ENCODE results near the gene TMED7. TPM values are rescaled to one million over a fixed set of nuclear protein-coding genes. Genes with fewer than 3 reads are reported as not detected.

Gene TMED7
- total RNA-seq, 4 donors from 2014 or later, result 33.0 to 155 (median 80.2) TPM

DNA sequence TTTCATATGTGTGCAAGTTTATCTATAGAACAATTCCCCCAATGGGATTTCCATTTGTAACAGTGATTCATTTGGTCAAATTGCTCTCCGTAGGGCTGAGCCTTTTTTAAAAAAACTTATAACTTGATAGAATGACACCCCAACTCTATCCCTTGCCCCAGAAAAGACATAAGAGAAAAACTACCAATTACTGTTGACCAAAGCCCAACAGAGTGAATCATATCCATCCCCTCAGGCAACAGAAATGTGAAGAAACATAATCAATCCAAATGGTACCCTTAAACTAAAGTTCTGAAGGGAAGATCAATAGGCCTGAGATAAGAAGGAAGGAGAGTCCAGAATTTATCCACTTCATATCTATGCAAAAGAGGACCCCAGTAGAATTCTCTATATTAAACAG, 41.3 kb downstream of the TMED7 start:
- H3K9me3 ChIP-seq, result no peaks in the 10 kb centered on the region
- no peak overlapping the region for H3K27ac ChIP-seq
- no peaks in the 10 kb centered on the region for H3K36me3 ChIP-seq
- no peaks in the 10 kb centered on the region for H3K27me3 ChIP-seq
- no peak overlapping the region for H3K4me3 ChIP-seq
- intact Hi-C loops (cut with DNase I; ENCODE audit: low total_unique reads), result no loop called here
- no peaks in the 10 kb centered on the region for H3K4me1 ChIP-seq
- TF ChIP-seq, protein P1, sequence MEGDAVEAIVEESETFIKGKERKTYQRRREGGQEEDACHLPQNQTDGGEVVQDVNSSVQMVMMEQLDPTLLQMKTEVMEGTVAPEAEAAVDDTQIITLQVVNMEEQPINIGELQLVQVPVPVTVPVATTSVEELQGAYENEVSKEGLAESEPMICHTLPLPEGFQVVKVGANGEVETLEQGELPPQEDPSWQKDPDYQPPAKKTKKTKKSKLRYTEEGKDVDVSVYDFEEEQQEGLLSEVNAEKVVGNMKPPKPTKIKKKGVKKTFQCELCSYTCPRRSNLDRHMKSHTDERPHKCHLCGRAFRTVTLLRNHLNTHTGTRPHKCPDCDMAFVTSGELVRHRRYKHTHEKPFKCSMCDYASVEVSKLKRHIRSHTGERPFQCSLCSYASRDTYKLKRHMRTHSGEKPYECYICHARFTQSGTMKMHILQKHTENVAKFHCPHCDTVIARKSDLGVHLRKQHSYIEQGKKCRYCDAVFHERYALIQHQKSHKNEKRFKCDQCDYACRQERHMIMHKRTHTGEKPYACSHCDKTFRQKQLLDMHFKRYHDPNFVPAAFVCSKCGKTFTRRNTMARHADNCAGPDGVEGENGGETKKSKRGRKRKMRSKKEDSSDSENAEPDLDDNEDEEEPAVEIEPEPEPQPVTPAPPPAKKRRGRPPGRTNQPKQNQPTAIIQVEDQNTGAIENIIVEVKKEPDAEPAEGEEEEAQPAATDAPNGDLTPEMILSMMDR (IDR thresholded peaks at IDR 0.05), result no peak
- no peak for TF ChIP-seq POLR2A (IDR thresholded peaks at IDR 0.05)
- DNase-seq, result no peak

DNA sequence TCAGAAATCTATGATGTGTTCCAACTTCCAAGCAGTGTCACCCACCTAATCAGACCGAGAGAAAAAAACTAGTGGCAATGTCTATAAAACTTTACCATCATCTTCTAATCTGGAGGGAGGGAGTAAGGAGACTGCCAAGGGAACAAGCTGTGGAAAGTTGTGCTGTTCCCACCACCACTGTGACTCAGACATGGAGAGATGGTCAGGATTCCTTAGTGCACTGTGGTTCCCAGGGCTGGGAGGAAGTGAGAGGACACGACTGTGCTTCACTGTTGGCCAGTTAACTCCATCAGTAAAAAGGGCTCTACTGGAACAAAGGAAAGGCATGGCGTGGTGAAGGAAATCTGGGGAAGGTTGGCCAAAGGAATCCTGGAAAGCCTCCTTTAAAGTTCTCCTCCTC, 42.4 kb downstream of the TMED7 start:
- Histone ChIP-seq H3K27ac (no peak overlapping the region), H3K9me3 (no peaks in the 10 kb centered on the region), H3K36me3 (no peaks in the 10 kb centered on the region), H3K4me1 (no peaks in the 10 kb centered on the region), H3K27me3 (no peaks in the 10 kb centered on the region), H3K4me3 (no peak overlapping the region)
- TF ChIP-seq, protein P1 (IDR thresholded peaks at IDR 0.05), result no peak
- TF ChIP-seq POLR2A (IDR thresholded peaks at IDR 0.05), result no peak
- intact Hi-C loops (cut with DNase I; ENCODE audit: low total_unique reads), result no loop called here
- DNase-seq, result no peak

DNA sequence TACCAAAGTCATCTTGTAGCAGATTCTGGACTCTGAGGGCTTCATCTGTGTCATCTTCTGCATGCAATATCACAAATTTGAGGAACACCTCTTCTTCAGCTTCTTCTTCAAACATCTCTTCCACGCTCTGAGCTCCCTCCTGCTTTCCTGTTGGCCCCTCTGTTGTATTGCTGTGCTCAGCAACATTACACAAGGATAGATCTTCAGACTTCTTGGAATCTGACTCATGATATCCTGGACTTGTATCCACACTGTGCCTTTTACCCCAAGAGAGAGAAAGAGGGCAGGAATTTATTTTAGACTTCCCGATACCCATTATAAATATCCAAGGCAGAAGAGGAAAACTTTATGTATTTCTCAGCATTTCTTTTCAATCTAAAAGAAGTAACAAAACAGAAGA, 44.9 kb downstream of the TMED7 start:
- H3K9me3 ChIP-seq, result no peaks in the 10 kb centered on the region
- no peaks in the 10 kb centered on the region for H3K36me3 ChIP-seq
- intact Hi-C loops (cut with DNase I; ENCODE audit: low total_unique reads), result no loop called here
- no peak for DNase-seq
- H3K4me1 ChIP-seq, result no peaks in the 10 kb centered on the region
- H3K4me3 ChIP-seq, result no peak overlapping the region
- no peak overlapping the region for H3K27ac ChIP-seq
- no peaks in the 10 kb centered on the region for H3K27me3 ChIP-seq
- TF ChIP-seq POLR2A (IDR thresholded peaks at IDR 0.05), result no peak
- TF ChIP-seq, protein P1 (IDR thresholded peaks at IDR 0.05), result no peak

DNA sequence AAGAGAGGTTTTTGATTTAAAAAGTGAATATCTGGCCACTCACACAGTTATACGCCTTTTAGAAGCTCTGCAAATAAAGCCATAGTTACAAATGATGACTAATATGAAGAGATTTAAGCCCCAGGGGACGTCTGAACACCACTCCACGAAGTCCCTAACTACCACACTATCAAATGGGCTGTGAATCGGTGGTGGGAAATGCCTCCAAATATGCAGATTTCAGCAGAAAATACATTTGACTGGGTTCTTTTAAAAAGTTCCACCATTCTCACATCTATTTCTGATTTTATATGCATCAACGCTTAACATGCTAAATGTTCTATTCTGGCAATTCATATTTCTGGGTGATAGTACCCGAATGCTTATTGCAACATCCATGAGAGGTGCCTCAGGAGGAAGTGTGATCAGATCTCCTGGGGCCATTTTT, 46.1 kb downstream of the TMED7 start:
- Histone ChIP-seq H3K27me3 (no peaks in the 10 kb centered on the region), H3K27ac (no peak overlapping the region), H3K9me3 (no peaks in the 10 kb centered on the region), H3K4me3 (no peak overlapping the region), H3K36me3 (no peaks in the 10 kb centered on the region), H3K4me1 (no peaks in the 10 kb centered on the region)
- no peak for DNase-seq
- TF ChIP-seq, protein P1 (IDR thresholded peaks at IDR 0.05), result no peak
- no peak for TF ChIP-seq POLR2A (IDR thresholded peaks at IDR 0.05)
- intact Hi-C loops (cut with DNase I; ENCODE audit: low total_unique reads), result no loop called here

DNA sequence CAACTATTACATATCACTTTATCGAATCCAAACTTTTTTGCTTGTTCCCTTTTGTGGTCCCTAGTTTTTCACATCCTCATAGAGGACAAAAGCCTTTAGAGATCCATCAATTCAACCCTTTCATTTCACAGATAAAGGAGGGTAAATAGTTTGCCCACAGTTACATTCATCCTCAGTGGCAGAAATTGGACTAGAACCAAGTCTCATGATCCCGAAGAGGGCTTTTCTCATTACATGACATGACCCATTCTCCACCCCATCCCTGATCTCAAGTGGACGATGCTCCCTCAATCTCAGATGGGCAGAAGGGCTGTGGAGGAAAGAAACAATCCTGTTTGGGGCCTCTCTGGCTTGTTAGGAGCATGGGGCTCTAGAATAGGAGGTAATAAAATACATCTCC, 46.6 kb downstream of the TMED7 start:
- no peak overlapping the region for H3K27ac ChIP-seq
- no peaks in the 10 kb centered on the region for H3K27me3 ChIP-seq
- H3K4me1 ChIP-seq, result no peaks in the 10 kb centered on the region
- no peaks in the 10 kb centered on the region for H3K9me3 ChIP-seq
- no peak for TF ChIP-seq POLR2A (IDR thresholded peaks at IDR 0.05)
- TF ChIP-seq, protein P1 (IDR thresholded peaks at IDR 0.05), result no peak
- no peak for DNase-seq
- intact Hi-C loops (cut with DNase I; ENCODE audit: low total_unique reads), result no loop called here
- no peaks in the 10 kb centered on the region for H3K36me3 ChIP-seq
- H3K4me3 ChIP-seq, result no peak overlapping the region

Data from uterus (tissue), 4 donors.